PFSK-1 (cell line): ENCODE data around the gene CMTM3.

Source experiments
- REST ChIP-seq, 2 experiments: IDR thresholded peaks; 2 replicates each; pipeline versions ENCODE4 v1.6.1 to v1.8.0; 2011 to 2012; ENCODE audit warnings: low read depth in 2 of 2, low read length in 2 of 2, control low read depth in 1 of 2, inconsistent platforms in 1 of 2, mild to moderate bottlenecking in 1 of 2, moderate library complexity in 1 of 2; ENCODE audit not compliant: insufficient read depth in 1 of 2
- TAF1 ChIP-seq: IDR thresholded peaks from 2 replicates; pipeline ENCODE4 v1.6.1; 2012; ENCODE audit warnings: low read length, control low read depth, borderline replicate concordance; ENCODE audit not compliant: insufficient read depth

- TF ChIP-seq TAF1 (no peak), REST (IDR thresholded peaks at IDR 0.05; ENCODE audit: insufficient read depth in 1 of 2, low read depth in 2 of 2, low read length in 2 of 2) (no peak)
Measured at GRCh38 chr16:66568355-66568754, 36.1 kb upstream of the CMTM3 start.
